H9 (cell line): ENCODE results near the gene RBM33. TPM values are rescaled to one million over a fixed set of nuclear protein-coding genes. Genes with fewer than 3 reads are reported as not detected.

Source experiments
- DNase-seq: peaks from one replicate; pipeline ENCODE4 v3.0.0-alpha.2; 2017
- H2AFZ ChIP-seq: one replicate; pipeline ENCODE4 v1.6.1; 2013; ENCODE audit warnings: mild to moderate bottlenecking, low read length, control low read depth, moderate library complexity
- H2AK5ac ChIP-seq: 2 replicates; pipeline ENCODE4 v1.6.1; 2013; ENCODE audit warnings: low read length, control low read depth, mixed read lengths; ENCODE audit not compliant: insufficient read length
- H2BK120ac ChIP-seq: one replicate; pipeline ENCODE4 v1.6.1; 2013; ENCODE audit warnings: low read depth, mild to moderate bottlenecking, low read length, control low read depth, inconsistent platforms; ENCODE audit not compliant: poor library complexity, severe bottlenecking
- H2BK12ac ChIP-seq: 2 replicates; pipeline ENCODE4 v1.6.1; 2013; ENCODE audit warnings: low read length, control low read depth, mixed read lengths, low read depth; ENCODE audit not compliant: insufficient read length
- H2BK15ac ChIP-seq: 2 replicates; pipeline ENCODE4 v1.6.1; 2013; ENCODE audit warnings: low read depth, low read length, control low read depth
- H2BK20ac ChIP-seq: one replicate; pipeline ENCODE4 v1.6.1; 2013; ENCODE audit warnings: low read depth, mild to moderate bottlenecking, low read length, control low read depth, inconsistent platforms; ENCODE audit not compliant: poor library complexity, severe bottlenecking
- H2BK5ac ChIP-seq: 2 replicates; pipeline ENCODE4 v1.6.1; 2013; ENCODE audit warnings: low read length, control low read depth, mixed read lengths; ENCODE audit not compliant: insufficient read length
- H3K14ac ChIP-seq: 2 replicates; pipeline ENCODE4 v1.6.1; 2013; ENCODE audit warnings: low read length, control low read depth; ENCODE audit not compliant: insufficient read depth
- H3K18ac ChIP-seq: 2 replicates; pipeline ENCODE4 v1.6.1; 2013; ENCODE audit warnings: low read depth, mild to moderate bottlenecking, mixed read lengths, low read length, control low read depth; ENCODE audit not compliant: insufficient read length
- H3K23ac ChIP-seq: 2 replicates; pipeline ENCODE4 v1.6.1; 2013; ENCODE audit warnings: low read length, control low read depth, mixed read lengths, low read depth; ENCODE audit not compliant: insufficient read length
- H3K23me2 ChIP-seq: 2 replicates; pipeline ENCODE4 v1.6.1; 2013; ENCODE audit warnings: low read depth, mild to moderate bottlenecking, mixed read lengths, low read length, control low read depth; ENCODE audit not compliant: insufficient read length, poor library complexity, severe bottlenecking
- H3K27ac ChIP-seq: 2 replicates; pipeline ENCODE4 v1.5.1; 2013; ENCODE audit warnings: low read length, control low read depth, mixed read lengths, low read depth; ENCODE audit not compliant: insufficient read length
- H3K27me3 ChIP-seq: 2 replicates; pipeline ENCODE4 v1.6.1; 2013; ENCODE audit warnings: low read length, control low read depth, inconsistent platforms; ENCODE audit not compliant: insufficient read depth
- H3K4ac ChIP-seq: 2 replicates; pipeline ENCODE4 v1.6.1; 2013; ENCODE audit warnings: low read depth, mild to moderate bottlenecking, control low read depth, inconsistent platforms, low read length, moderate library complexity
- H3K4me1 ChIP-seq: 2 replicates; pipeline ENCODE4 v1.6.1; 2013; ENCODE audit warnings: low read length, control low read depth, inconsistent platforms; ENCODE audit not compliant: insufficient read depth
- H3K4me2 ChIP-seq: 2 replicates; pipeline ENCODE4 v1.6.1; 2013; ENCODE audit warnings: low read length, control low read depth, mixed read lengths; ENCODE audit not compliant: insufficient read length, insufficient read depth
- H3K56ac ChIP-seq: 2 replicates; pipeline ENCODE4 v1.6.1; 2013; ENCODE audit warnings: low read depth, mild to moderate bottlenecking, mixed read lengths, low read length, control low read depth; ENCODE audit not compliant: insufficient read length
- H3K79me1 ChIP-seq: 2 replicates; pipeline ENCODE4 v1.6.1; 2013; ENCODE audit warnings: low read depth, mild to moderate bottlenecking, moderate library complexity, low read length, control low read depth, inconsistent platforms; ENCODE audit not compliant: insufficient read depth, poor library complexity, severe bottlenecking
- H3K79me2 ChIP-seq: 2 replicates; pipeline ENCODE4 v1.6.1; 2013; ENCODE audit warnings: low read length, control low read depth, inconsistent platforms; ENCODE audit not compliant: insufficient read depth
- H3K9ac ChIP-seq: 2 replicates; pipeline ENCODE4 v1.6.1; 2013; ENCODE audit warnings: low read length, control low read depth, mixed read lengths; ENCODE audit not compliant: insufficient read length; ENCODE audit errors: extremely low read depth
- H3K9me3 ChIP-seq: one replicate; pipeline ENCODE4 v1.6.1; 2013; ENCODE audit warnings: low read depth, low read length, inconsistent platforms; ENCODE audit not compliant: control insufficient read depth
- H3T11ph ChIP-seq: one replicate; pipeline ENCODE4 v1.6.1; 2013; ENCODE audit warnings: mild to moderate bottlenecking, low read length, control low read depth, inconsistent platforms
- H4K20me1 ChIP-seq: one replicate; pipeline ENCODE4 v1.6.1; 2013; ENCODE audit not compliant: control insufficient read depth, insufficient read length, insufficient read depth
- H4K5ac ChIP-seq: 2 replicates; pipeline ENCODE4 v1.6.1; 2013; ENCODE audit warnings: low read depth, mild to moderate bottlenecking, mixed read lengths, low read length, control low read depth; ENCODE audit not compliant: insufficient read length
- H4K8ac ChIP-seq: replicated peaks from 2 replicates; pipeline ENCODE4 v1.6.1; 2013; ENCODE audit warnings: low read length, control low read depth, mixed read lengths, low read depth; ENCODE audit not compliant: insufficient read length
- H4K91ac ChIP-seq: 2 replicates; pipeline ENCODE4 v1.6.1; 2013; ENCODE audit warnings: low read depth, mild to moderate bottlenecking, moderate library complexity, mixed read lengths, low read length, control low read depth; ENCODE audit not compliant: insufficient read length
- H3K27ac Mint-ChIP-seq, 3 experiments: 2 replicates in 2 of 3; 3 replicates in 1 of 3; pipeline ENCODE4 v1.8.0; 2020 to 2021; ENCODE audit warnings: mixed read lengths in 3 of 3, mild to moderate bottlenecking in 1 of 3, moderate library complexity in 1 of 3
- H3K27me3 Mint-ChIP-seq: 2 replicates; pipeline ENCODE4 v1.8.0; 2021; ENCODE audit warnings: low read depth, mild to moderate bottlenecking, moderate library complexity, mixed read lengths
- H3K36me3 Mint-ChIP-seq, 3 experiments: 2 replicates in 2 of 3; 3 replicates in 1 of 3; pipeline ENCODE4 v1.8.0; 2020 to 2021; ENCODE audit warnings: low read depth in 3 of 3, mixed read lengths in 3 of 3; ENCODE audit not compliant: insufficient read depth in 1 of 3
- H3K4me1 Mint-ChIP-seq, 2 experiments: 2 replicates each; pipeline ENCODE4 v1.8.0; 2020; ENCODE audit warnings: mixed read lengths in 2 of 2
- H3K4me3 Mint-ChIP-seq, 2 experiments: 2 replicates in 1 of 2; 3 replicates in 1 of 2; pipeline ENCODE4 v1.8.0; 2020 to 2021; ENCODE audit warnings: mild to moderate bottlenecking in 2 of 2, mixed read lengths in 2 of 2, moderate library complexity in 1 of 2
- H3K9me3 Mint-ChIP-seq, 2 experiments: 2 replicates in 1 of 2; 3 replicates in 1 of 2; pipeline ENCODE4 v1.8.0; 2020; ENCODE audit warnings: mild to moderate bottlenecking in 2 of 2, mixed read lengths in 2 of 2, moderate library complexity in 1 of 2
- WGBS: extraction: QIAGEN DNeasy Blood & Tissue Kit; methylation state at CpG from one replicate; pipeline ENCODE4 v1.1.7; 2013; ENCODE audit warnings: missing lambda C conversion rate, low lambda C conversion rate, mixed read lengths; ENCODE audit not compliant: insufficient read length; ENCODE audit errors: extremely low coverage; 5-methylcytosine and 5-hydroxymethylcytosine counted together
- total RNA-seq: library from RNA; stranded (reverse); gene quantifications from 2 replicates; pipeline ENCODE4 v1.2.1, GENCODE V29; 2021
- TF ChIP-seq, protein P1 (sequence below): fragments of 200-600 bp; sonication (generic); conservative IDR thresholded peaks from 3 replicates; pipeline ENCODE4 v1.8.0; 2021; ENCODE audit warnings: antibody characterized with exemption, mild to moderate bottlenecking

The RBM33 gene
- total RNA-seq, 1 experiment from 2014 or later = 71.3 TPM

DNA sequence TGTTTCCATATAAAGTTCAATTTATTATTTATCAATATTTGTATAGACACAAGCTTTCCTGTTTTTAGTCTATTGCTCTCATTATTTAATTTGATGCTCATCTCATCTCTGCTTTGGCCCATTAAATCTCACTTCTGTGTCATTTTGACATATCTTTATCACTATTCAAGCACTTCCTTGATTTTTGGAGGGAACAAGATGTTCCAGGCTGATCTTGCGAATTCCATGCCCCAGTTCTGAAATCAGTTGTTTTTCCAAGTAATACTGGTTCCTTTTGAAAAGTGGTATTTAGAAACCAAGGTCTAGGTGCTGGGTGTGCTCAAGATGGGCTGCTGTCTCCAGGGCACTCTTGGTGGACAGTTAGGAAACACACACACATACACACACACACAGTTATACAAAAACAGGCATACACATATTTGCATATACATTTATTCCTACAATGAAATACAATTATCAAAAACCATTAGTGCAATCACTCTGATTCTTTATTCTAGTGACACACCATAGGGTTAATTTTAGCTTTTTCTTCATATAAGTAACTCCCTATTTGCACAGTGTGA lies 4.4 kb upstream of the RBM33 start:
- peaks cover 34% of the 10 kb centered on the region for H3K9me3 ChIP-seq

More for the DNA sequence above, 4.4 kb upstream of the RBM33 start:
- peaks cover 6 to 7% of the 10 kb centered on the region in 2 experiments for H3K4me1 Mint-ChIP-seq
- H4K5ac ChIP-seq = no peak overlapping the region
- H2AFZ ChIP-seq = no peak overlapping the region
- TF ChIP-seq, protein P1, sequence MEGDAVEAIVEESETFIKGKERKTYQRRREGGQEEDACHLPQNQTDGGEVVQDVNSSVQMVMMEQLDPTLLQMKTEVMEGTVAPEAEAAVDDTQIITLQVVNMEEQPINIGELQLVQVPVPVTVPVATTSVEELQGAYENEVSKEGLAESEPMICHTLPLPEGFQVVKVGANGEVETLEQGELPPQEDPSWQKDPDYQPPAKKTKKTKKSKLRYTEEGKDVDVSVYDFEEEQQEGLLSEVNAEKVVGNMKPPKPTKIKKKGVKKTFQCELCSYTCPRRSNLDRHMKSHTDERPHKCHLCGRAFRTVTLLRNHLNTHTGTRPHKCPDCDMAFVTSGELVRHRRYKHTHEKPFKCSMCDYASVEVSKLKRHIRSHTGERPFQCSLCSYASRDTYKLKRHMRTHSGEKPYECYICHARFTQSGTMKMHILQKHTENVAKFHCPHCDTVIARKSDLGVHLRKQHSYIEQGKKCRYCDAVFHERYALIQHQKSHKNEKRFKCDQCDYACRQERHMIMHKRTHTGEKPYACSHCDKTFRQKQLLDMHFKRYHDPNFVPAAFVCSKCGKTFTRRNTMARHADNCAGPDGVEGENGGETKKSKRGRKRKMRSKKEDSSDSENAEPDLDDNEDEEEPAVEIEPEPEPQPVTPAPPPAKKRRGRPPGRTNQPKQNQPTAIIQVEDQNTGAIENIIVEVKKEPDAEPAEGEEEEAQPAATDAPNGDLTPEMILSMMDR = no peak
- no peak overlapping the region for H2BK5ac ChIP-seq
- H3K56ac ChIP-seq = no peak overlapping the region
- H2BK15ac ChIP-seq = no peak overlapping the region
- no peak overlapping the region for H4K91ac ChIP-seq
- no peak overlapping the region for H2BK120ac ChIP-seq
- H3K36me3 Mint-ChIP-seq = peaks cover 51 to 81% (median 69%) of the 10 kb centered on the region in 3 experiments
- no peak overlapping the region for H3K18ac ChIP-seq
- H3K27me3 ChIP-seq = no peaks in the 10 kb centered on the region
- H3K4me2 ChIP-seq = no peak overlapping the region
- no peaks in the 10 kb centered on the region for H3K4me1 ChIP-seq
- H3K79me2 ChIP-seq = peaks cover 2% of the 10 kb centered on the region; the same call in 1 of the 2 replicates
- H2AK5ac ChIP-seq = no peak overlapping the region
- H3K4me3 Mint-ChIP-seq = no peak overlapping the region
- no peak overlapping the region for H2BK20ac ChIP-seq
- no peak overlapping the region for H2BK12ac ChIP-seq
- H3K9ac ChIP-seq = no peak overlapping the region
- H3K23ac ChIP-seq = no peak overlapping the region
- peaks cover 68 to 79% of the 10 kb centered on the region in 2 experiments for H3K9me3 Mint-ChIP-seq
- no peaks in the 10 kb centered on the region for H3K79me1 ChIP-seq
- DNase-seq = no peak
- H3K23me2 ChIP-seq = peaks cover 5% of the 10 kb centered on the region
- no peak overlapping the region for H4K8ac ChIP-seq
- no peak overlapping the region for H3T11ph ChIP-seq
- WGBS = no CpG with 5 or more reads among the region's 1 CpG
- H4K20me1 ChIP-seq = no peaks in the 10 kb centered on the region
- no peak overlapping the region for H3K4ac ChIP-seq
- H3K14ac ChIP-seq = no peak overlapping the region
- peaks cover 54% of the 10 kb centered on the region for H3K27me3 Mint-ChIP-seq
- H3K27ac Mint-ChIP-seq = no peak overlapping the region
- H3K27ac ChIP-seq = no peak overlapping the region
